ENCODE results near the gene BMAL1.
"Not testable (repeated sequence)": the region's sequence is repeated elsewhere in the genome, so short reads cannot be mapped to it uniquely, and the experiment has no call there.

- TF ChIP-seq MAX (IDR thresholded peaks at IDR 0.05; ENCODE audit: insufficient read depth, insufficient read length); CTCF (IDR thresholded peaks at IDR 0.05; ENCODE audit: extremely low read depth in 1 of 2, insufficient read depth in 1 of 2, low read depth in 1 of 2, low read length in 2 of 2); POLR2AphosphoS5 (IDR thresholded peaks at IDR 0.05; ENCODE audit: insufficient read depth, low read depth, low read length): not testable (repeated sequence)
Observed at GRCh38 chr11:13398335-13398734, 120.7 kb downstream of the BMAL1 start.
